Activated T-cell treated with anti-CD3 and anti-CD28 coated beads, Interleukin-2, amount 50 U/mL, for 72 hours (primary cell): Measurements from ENCODE around the gene SH3RF1. TPM values are rescaled to one million over a fixed set of nuclear protein-coding genes. Genes with fewer than 3 reads are reported as not detected.
"Not testable (repeated sequence)": the region's sequence is repeated elsewhere in the genome, so short reads cannot be mapped to it uniquely, and the experiment has no call there.

Experiments used
- ATAC-seq, 2 donors: fragments of 150-1000 bp; cut with Tn5 transposase; replicated peaks in 1 of 2; 2 replicates each; pipeline ENCODE4 v1.10.0; 2021; ENCODE audit warnings: moderate library complexity in 2 of 2, mild to moderate bottlenecking in 1 of 2
- DNase-seq, 2 donors: peaks; one replicate each; pipeline ENCODE4 v3.0.0; 2021 to 2022; ENCODE audit warnings: mixed read lengths in 1 of 2
- H3K27ac Mint-ChIP-seq: one replicate; pipeline ENCODE4 v1.8.0; 2022; ENCODE audit warnings: mild to moderate bottlenecking, moderate library complexity, mixed read lengths
- H3K27me3 Mint-ChIP-seq: one replicate; pipeline ENCODE4 v1.8.0; 2022; ENCODE audit warnings: low read depth, mixed read lengths
- H3K36me3 Mint-ChIP-seq, 2 donors: one replicate each; pipeline ENCODE4 v1.8.0; 2022; ENCODE audit warnings: mixed read lengths in 2 of 2, mild to moderate bottlenecking in 1 of 2; ENCODE audit not compliant: insufficient read depth in 2 of 2
- H3K4me1 Mint-ChIP-seq: one replicate; pipeline ENCODE4 v1.8.0; 2022; ENCODE audit warnings: low read depth, mixed read lengths
- H3K4me3 Mint-ChIP-seq, 2 donors: one replicate each; pipeline ENCODE4 v1.8.0; 2022; ENCODE audit warnings: mild to moderate bottlenecking in 2 of 2, mixed read lengths in 2 of 2, moderate library complexity in 2 of 2
- H3K9me3 Mint-ChIP-seq, 2 donors: one replicate each; pipeline ENCODE4 v1.8.0; 2022; ENCODE audit warnings: mixed read lengths in 2 of 2
- total RNA-seq, 2 donors: library from RNA; stranded (reverse); gene quantifications; one replicate each; pipeline ENCODE4 v1.2.3, GENCODE V29; 2022

The SH3RF1 gene
- total RNA-seq, 2 donors from 2014 or later = 0.26 to 0.63 TPM

DNA sequence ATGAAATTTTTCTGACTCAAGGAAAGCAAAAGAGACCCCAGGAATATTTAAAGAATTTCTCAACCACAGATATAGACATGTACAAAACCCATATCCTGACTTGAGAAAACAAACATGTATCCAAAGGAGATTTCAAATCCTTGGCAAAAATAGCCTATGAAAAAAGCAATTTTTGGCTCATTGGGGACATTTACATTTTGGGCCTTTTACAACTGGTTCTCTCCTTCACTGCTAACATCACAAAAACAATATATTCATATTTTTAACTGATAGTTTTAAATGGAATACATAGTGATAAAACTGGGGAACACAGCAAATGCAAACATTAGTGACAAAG, 65.0 kb downstream of the SH3RF1 start:
- Mint-ChIP-seq H3K4me3 (no peak overlapping the region), H3K27ac (no peak overlapping the region), H3K36me3 (no peaks in the 10 kb centered on the region), H3K27me3 (peaks cover 12% of the 10 kb centered on the region), H3K4me1 (no peaks in the 10 kb centered on the region), H3K9me3 (peaks cover 0 to 2% of the 10 kb centered on the region in 2 donors)
- DNase-seq = no peak
- no peak for ATAC-seq

DNA sequence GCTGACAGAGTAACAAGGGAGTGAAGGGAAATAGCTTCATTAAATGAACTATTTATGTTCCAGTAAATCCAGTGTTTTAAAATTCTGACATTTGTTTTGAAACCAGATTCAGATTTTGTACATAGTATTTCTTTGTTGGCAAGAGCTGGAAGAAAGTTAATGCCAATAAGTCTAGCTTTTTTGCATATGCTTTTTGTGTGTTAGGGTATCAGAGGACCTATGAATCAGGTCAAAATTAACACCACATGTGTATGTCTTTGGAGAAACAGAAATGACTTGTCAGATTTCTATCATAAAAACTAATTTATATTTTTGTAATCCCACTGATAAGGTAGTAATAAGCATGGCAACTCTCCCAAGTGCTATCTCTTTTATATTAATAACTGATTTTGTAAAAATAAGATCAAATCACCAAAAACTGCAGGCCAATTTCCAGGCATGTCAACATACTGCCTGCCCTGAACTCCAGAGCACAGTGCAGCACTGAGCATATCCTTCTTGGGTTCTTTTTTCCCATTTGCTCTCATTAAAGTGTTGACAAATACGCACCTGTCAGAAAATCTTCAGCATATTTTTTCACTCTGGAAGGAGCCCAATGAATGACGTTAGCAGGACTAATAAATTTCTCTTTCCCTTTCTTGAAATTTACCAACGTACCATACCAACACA, 65.5 kb downstream of the SH3RF1 start:
- Mint-ChIP-seq H3K36me3 (no peaks in the 10 kb centered on the region), H3K4me3 (no peak overlapping the region), H3K9me3 (peaks cover 0 to 2% of the 10 kb centered on the region in 2 donors), H3K27me3 (peaks cover 10% of the 10 kb centered on the region), H3K27ac (no peak overlapping the region), H3K4me1 (no peaks in the 10 kb centered on the region)
- no peak for DNase-seq
- ATAC-seq = no peak

DNA sequence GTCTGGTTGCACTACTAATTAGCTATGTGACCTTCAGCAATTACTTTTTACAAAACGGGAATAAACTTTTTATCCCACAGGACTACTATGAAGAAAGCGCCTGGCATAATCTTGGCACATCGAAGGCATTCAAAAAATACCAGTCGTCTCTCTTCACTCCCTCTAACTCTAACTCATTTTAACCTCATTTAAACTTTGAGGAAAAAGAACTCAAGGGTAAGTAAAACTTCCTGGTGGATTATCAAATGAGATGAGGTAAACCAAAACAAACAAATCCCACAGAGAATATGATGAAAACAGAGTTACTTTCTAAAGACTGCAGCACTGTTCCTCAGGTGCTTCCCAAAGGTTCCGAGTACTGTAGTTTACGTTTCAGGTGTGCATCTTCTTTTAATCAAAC, 66.9 kb downstream of the SH3RF1 start:
- Mint-ChIP-seq H3K4me3 (no peak overlapping the region), H3K36me3 (no peaks in the 10 kb centered on the region), H3K4me1 (no peaks in the 10 kb centered on the region), H3K27ac (no peak overlapping the region), H3K27me3 (peaks cover 6% of the 10 kb centered on the region), H3K9me3 (no peaks in the 10 kb centered on the region)
- DNase-seq (no peak), ATAC-seq (no peak)

- DNase-seq, H3K9me3 Mint-ChIP-seq, H3K27ac Mint-ChIP-seq, ATAC-seq, H3K4me1 Mint-ChIP-seq, H3K36me3 Mint-ChIP-seq, H3K4me3 Mint-ChIP-seq, H3K27me3 Mint-ChIP-seq: not testable (repeated sequence)
These were observed 67.5 kb downstream of the SH3RF1 start for GRCh38 chr4:169203278-169203677.

GRCh38 chr4:169202878-169203277, 67.9 kb downstream of the SH3RF1 start:
- Mint-ChIP-seq H3K4me3 (no peak overlapping the region), H3K27ac (no peak overlapping the region), H3K36me3 (no peaks in the 10 kb centered on the region), H3K27me3 (peaks cover 6% of the 10 kb centered on the region), H3K9me3 (no peaks in the 10 kb centered on the region), H3K4me1 (no peaks in the 10 kb centered on the region)
- DNase-seq (no peak), ATAC-seq (no peak)

- no peaks in the 10 kb centered on the region for H3K36me3 Mint-ChIP-seq
- H3K27me3 Mint-ChIP-seq = peaks cover 6% of the 10 kb centered on the region
- H3K4me1 Mint-ChIP-seq = no peaks in the 10 kb centered on the region
- ATAC-seq (no peak), DNase-seq (no peak)
- no peak overlapping the region for H3K27ac Mint-ChIP-seq
- H3K4me3 Mint-ChIP-seq = no peak overlapping the region
- H3K9me3 Mint-ChIP-seq = no peaks in the 10 kb centered on the region
These were observed 68.5 kb downstream of the SH3RF1 start for GRCh38 chr4:169202145-169202699.

DNA sequence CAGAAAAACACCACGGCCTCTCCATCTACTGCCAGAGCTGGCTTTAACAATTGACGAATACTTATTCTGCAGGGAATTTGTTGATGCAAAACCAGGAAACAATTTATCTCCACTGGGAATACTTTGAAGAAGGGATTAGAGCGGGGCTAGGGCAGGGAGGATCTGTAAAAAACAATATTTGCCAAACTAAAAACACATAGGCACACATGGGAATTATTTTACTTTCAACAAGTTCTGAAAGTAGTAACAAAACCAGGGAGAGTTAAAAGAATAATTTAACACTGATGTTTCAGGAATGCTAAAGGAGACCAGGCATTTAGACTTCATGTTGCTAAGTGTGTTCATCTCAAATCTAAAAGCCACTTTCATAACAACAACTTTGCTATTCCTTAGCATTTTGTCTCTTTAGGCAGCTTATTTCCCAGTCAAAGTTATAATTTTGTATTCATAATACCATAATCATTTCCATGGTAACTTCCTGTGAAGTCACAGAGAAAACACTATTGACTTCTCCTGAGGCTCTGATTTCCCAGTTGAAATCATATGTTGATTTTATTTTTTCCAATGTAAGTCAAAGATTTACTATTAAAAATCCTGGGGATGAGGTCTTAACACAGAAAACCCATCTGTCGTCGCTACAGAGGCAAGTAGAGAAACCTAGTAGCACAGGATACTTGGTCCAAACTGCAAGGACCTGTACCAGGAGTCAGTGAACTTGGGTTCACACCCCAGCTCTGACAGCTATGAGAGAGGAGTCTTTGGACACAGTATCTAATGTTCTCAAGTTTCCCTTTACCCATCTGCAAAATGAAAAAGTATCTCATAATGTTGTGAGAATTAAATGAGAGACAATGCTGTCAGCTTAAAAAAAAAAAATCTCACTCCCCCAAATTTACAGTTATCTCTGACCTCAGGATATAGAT, 69.3 kb downstream of the SH3RF1 start:
- Mint-ChIP-seq H3K4me1 (no peaks in the 10 kb centered on the region), H3K9me3 (no peaks in the 10 kb centered on the region), H3K4me3 (no peak overlapping the region), H3K27ac (no peak overlapping the region), H3K27me3 (peaks cover 6% of the 10 kb centered on the region), H3K36me3 (no peaks in the 10 kb centered on the region)
- ATAC-seq (no peak), DNase-seq (no peak)

DNA sequence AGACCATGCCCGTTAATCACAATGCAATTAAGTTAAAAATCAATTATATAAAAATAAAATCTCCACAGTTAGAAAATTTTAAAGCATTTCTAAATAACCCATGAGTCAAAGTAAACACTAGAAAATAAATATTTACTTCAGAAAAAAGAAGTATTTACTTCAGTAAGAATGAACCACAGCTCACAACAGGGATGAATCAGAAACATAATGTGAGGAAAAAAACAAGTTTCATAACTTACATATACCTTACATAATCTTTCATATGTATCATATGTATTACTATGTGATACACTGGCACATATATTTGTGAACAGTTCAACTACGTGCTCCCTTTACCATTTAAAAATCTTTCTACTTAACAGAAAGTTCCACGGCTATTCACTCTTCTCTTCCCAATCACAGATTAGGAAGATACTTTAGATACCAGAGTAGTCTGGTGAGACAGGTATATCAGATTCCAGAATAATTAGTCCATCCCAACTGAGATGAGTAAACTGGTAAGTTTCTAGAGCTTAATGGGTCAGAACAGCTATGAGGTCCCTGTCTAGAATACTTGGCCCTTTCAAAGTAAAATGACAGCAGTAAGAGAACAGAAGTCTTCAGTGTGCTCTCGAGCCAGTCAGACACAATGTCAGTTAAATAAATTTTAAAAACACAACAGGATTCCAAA, 70.3 kb downstream of the SH3RF1 start:
- Mint-ChIP-seq H3K27ac (no peak overlapping the region), H3K9me3 (peaks cover 0 to 3% of the 10 kb centered on the region in 2 donors)
- no peak for ATAC-seq

GRCh38 chr4:169199184-169199583, 71.6 kb downstream of the SH3RF1 start:
- Mint-ChIP-seq H3K27ac (no peak overlapping the region), H3K9me3 (peaks cover 0 to 3% of the 10 kb centered on the region in 2 donors), H3K4me1 (no peaks in the 10 kb centered on the region), H3K27me3 (peaks cover 6% of the 10 kb centered on the region), H3K4me3 (no peak overlapping the region), H3K36me3 (peaks cover 2% of the 10 kb centered on the region in 2 donors)
- ATAC-seq (no peak), DNase-seq (no peak)

More for the DNA sequence above, 70.3 kb downstream of the SH3RF1 start:
- Mint-ChIP-seq H3K4me3 (no peak overlapping the region), H3K36me3 (peaks cover under 1 to 2% of the 10 kb centered on the region in 2 donors), H3K27me3 (peaks cover 6% of the 10 kb centered on the region), H3K4me1 (no peaks in the 10 kb centered on the region)
- DNase-seq = no peak

DNA sequence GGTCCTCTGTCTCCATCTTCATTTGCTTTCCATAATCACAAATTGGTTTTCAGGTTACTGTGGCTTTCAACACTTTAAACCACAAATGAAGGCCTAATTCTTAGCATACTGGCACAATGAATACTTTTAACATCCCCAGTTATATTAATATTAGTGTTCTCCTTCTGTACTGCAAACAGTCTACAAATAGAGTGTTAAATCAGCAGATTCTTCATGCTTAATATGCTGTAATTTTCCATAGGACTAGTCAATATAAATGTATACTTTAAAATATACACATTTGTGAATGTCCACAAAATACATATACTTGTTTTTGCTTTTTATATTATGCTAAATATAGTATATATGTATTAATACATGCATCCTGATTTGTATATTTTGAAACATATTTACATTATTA, 72.6 kb downstream of the SH3RF1 start:
- Mint-ChIP-seq H3K27me3 (peaks cover 6% of the 10 kb centered on the region), H3K4me3 (no peak overlapping the region), H3K36me3 (peaks cover 2% of the 10 kb centered on the region in 2 donors), H3K4me1 (no peaks in the 10 kb centered on the region), H3K27ac (no peak overlapping the region), H3K9me3 (peaks cover 0 to 3% of the 10 kb centered on the region in 2 donors)
- no peak for DNase-seq
- ATAC-seq = no peak

GRCh38 chr4:169197206-169197605, 73.5 kb downstream of the SH3RF1 start:
- DNase-seq, H3K4me3 Mint-ChIP-seq, H3K27me3 Mint-ChIP-seq, H3K36me3 Mint-ChIP-seq, H3K9me3 Mint-ChIP-seq, H3K4me1 Mint-ChIP-seq, ATAC-seq, H3K27ac Mint-ChIP-seq: not testable (repeated sequence)

GRCh38 chr4:169195032-169195431, 75.7 kb downstream of the SH3RF1 start:
- Mint-ChIP-seq H3K4me3 (no peak overlapping the region), H3K9me3 (peaks cover 0 to 3% of the 10 kb centered on the region in 2 donors), H3K36me3 (peaks cover 2% of the 10 kb centered on the region in 2 donors), H3K27ac (no peak overlapping the region), H3K4me1 (no peaks in the 10 kb centered on the region), H3K27me3 (peaks cover 14% of the 10 kb centered on the region)
- ATAC-seq (no peak), DNase-seq (no peak)

DNA sequence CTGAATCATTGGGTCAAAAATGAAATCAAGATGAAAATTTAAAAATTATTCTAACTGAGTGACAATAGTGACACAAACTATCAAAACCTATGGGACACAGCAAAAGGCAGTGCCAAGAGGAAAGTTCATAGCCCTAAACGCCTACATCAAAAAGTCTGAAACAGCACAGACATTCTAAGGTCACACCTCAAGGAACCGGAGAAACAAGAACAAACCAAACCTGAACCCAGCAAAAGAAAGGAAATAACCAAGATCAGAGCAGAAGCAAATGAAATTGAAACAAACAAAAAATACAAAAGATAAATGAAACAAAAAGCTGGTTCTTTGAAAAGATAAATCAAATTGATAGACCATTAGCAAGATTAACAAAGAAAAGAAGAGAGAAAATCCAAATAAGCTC, 80.8 kb downstream of the SH3RF1 start:
- H3K4me3 Mint-ChIP-seq, H3K9me3 Mint-ChIP-seq, H3K36me3 Mint-ChIP-seq, H3K27ac Mint-ChIP-seq, ATAC-seq, H3K4me1 Mint-ChIP-seq, DNase-seq: not testable (repeated sequence)
- peaks cover 29% of the 10 kb centered on the region for H3K27me3 Mint-ChIP-seq
